PC-9 (cell line): ENCODE measurements around the gene LDHAL6B.

Source experiments
- CTCF ChIP-seq: fragments of 200-600 bp; sonication (generic); conservative IDR thresholded peaks from 2 replicates; pipeline ENCODE4 v1.6.1; 2017; ENCODE audit warnings: mixed run types, antibody characterized with exemption, mild to moderate bottlenecking, moderate library complexity
- EZH2 ChIP-seq: fragments of 200-600 bp; sonication (generic); IDR thresholded peaks from 2 replicates; pipeline ENCODE4 v1.8.0; 2017; ENCODE audit warnings: antibody characterized with exemption, low read depth

- TF ChIP-seq CTCF (no peak), EZH2 (no peak)
These were observed 16.4 kb upstream of the LDHAL6B start for GRCh38 chr15:59190291-59190690.
